Kidney (tissue), 14 donors: ENCODE results near the gene MARCHF9. TPM values are rescaled to one million over a fixed set of nuclear protein-coding genes. Genes with fewer than 3 reads are reported as not detected.
"Not testable (repeated sequence)": the region's sequence is repeated elsewhere in the genome, so short reads cannot be mapped to it uniquely, and the experiment has no call there.

Experiments
- DNase-seq, 5 donors: peaks; one replicate each; pipeline ENCODE4 v3.0.0-alpha.2; 2013 to 2020
- FAIRE-seq: peaks from 2 replicates; lab custom pipeline; 2012; peaks lifted over from hg19 to GRCh38; lab: Jason Lieb, UNC
- H3K27ac ChIP-seq, 2 donors: one replicate each; pipeline ENCODE4 v1.7.0; 2013; ENCODE audit warnings: low read depth in 2 of 2, low read length in 2 of 2, inconsistent platforms in 1 of 2
- H3K27me3 ChIP-seq: one replicate; pipeline ENCODE4 v1.7.1; 2013; ENCODE audit warnings: low read length, inconsistent platforms; ENCODE audit not compliant: control insufficient read depth, insufficient read depth
- H3K36me3 ChIP-seq, 3 donors: one replicate each; pipeline versions ENCODE4 v1.7.0 to v1.7.1; 2013; ENCODE audit warnings: low read length in 3 of 3, control low read depth in 1 of 3, inconsistent platforms in 1 of 3; ENCODE audit not compliant: insufficient read depth in 3 of 3, control insufficient read depth in 2 of 3
- H3K4me1 ChIP-seq, 3 donors: one replicate each; pipeline versions ENCODE4 v1.7.0 to v1.7.1; 2013; ENCODE audit warnings: low read length in 3 of 3, inconsistent platforms in 1 of 3, low read depth in 1 of 3; ENCODE audit not compliant: control insufficient read depth in 2 of 3, insufficient read depth in 2 of 3
- H3K4me3 ChIP-seq, 3 donors: one replicate each; pipeline versions ENCODE4 v1.7.0 to v1.8.1; 2013; ENCODE audit warnings: low read length in 3 of 3, control low read depth in 1 of 3, inconsistent platforms in 1 of 3
- H3K9ac ChIP-seq, 3 donors: one replicate each; pipeline versions ENCODE4 v1.7.0 to v1.7.1; 2013; ENCODE audit warnings: low read length in 3 of 3, control low read depth in 1 of 3, inconsistent platforms in 1 of 3
- H3K9me3 ChIP-seq, 3 donors: one replicate each; pipeline versions ENCODE4 v1.7.0 to v1.7.1; 2013; ENCODE audit warnings: low read length in 3 of 3, control low read depth in 1 of 3, inconsistent platforms in 1 of 3; ENCODE audit not compliant: control insufficient read depth in 2 of 3, insufficient read depth in 1 of 3
- intact Hi-C: fragments of 100-400 bp; cut with DNase I; formaldehyde crosslinking; loops from one replicate; pipeline ENCODE4 v1.11.1; 2022
- polyA plus RNA-seq: library from polyadenylated mRNA; stranded (reverse); fragments of 350-450 nt; fragmentation: Illumina TruSeq; extraction: RNeasy Lipid Tissue Mini Kit (QIAGEN cat#74804); gene quantifications from one replicate; pipeline ENCODE4 v1.2.3, GENCODE V29; 2014; ENCODE audit warnings: low read depth, low replicate concordance; ENCODE audit not compliant: insufficient read depth
- total RNA-seq: library from RNA; stranded (reverse); fragmentation: NEBNext Ultra II Directional; extraction: Animal tissue kit (Norgen Biotek cat#: 25700); gene quantifications from one replicate; pipeline ENCODE4 v1.2.1, GENCODE V29; 2021
- TF ChIP-seq, protein P1 (sequence below): IDR thresholded peaks from 3 replicates; pipeline ENCODE4 v1.5.1; 2012; ENCODE audit warnings: mild to moderate bottlenecking, moderate library complexity, borderline replicate concordance; ENCODE audit not compliant: insufficient read depth; ENCODE audit errors: extremely low read depth
- donor health status: control.
- donor health status: control.
- donor health status: control.
- donor health status: control.
- donor health status: control.
- donor health status: DM: yes; HTN: yes; CAD: no.
- donor health status: Normal renal cell carcinoma (clear cell type).

The MARCHF9 gene
- total and polyA plus RNA-seq, 2 donors from 2014 or later: 22.9 to 38.4 TPM

DNA sequence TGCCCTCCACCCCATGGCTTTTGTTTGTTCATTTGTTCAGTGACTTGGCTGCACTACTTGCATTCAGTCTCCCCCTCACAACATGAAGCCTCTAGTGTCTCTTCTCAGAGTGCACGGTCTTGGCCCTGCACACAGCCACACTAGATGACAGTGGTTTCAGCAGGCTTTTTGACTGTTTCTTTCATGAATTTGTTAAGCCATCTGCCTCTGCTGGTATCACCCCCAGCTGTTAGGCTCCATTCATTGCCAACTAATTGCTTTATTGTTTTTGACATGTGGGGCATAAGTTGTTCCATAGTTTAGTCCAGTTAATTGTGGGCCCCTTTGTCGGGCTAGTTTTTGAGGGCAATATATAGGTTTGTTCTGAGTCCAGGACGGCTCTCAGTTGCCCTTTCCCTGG, 42.2 kb upstream of the MARCHF9 start:
- H3K4me3 ChIP-seq: no peak overlapping the region
- no peak overlapping the region for H3K9ac ChIP-seq
- FAIRE-seq (no peak), DNase-seq (no peak)
- no peaks in the 10 kb centered on the region for H3K27me3 ChIP-seq
- H3K9me3 ChIP-seq: no peaks in the 10 kb centered on the region
- TF ChIP-seq, protein P1, sequence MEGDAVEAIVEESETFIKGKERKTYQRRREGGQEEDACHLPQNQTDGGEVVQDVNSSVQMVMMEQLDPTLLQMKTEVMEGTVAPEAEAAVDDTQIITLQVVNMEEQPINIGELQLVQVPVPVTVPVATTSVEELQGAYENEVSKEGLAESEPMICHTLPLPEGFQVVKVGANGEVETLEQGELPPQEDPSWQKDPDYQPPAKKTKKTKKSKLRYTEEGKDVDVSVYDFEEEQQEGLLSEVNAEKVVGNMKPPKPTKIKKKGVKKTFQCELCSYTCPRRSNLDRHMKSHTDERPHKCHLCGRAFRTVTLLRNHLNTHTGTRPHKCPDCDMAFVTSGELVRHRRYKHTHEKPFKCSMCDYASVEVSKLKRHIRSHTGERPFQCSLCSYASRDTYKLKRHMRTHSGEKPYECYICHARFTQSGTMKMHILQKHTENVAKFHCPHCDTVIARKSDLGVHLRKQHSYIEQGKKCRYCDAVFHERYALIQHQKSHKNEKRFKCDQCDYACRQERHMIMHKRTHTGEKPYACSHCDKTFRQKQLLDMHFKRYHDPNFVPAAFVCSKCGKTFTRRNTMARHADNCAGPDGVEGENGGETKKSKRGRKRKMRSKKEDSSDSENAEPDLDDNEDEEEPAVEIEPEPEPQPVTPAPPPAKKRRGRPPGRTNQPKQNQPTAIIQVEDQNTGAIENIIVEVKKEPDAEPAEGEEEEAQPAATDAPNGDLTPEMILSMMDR: no peak
- no peaks in the 10 kb centered on the region for H3K4me1 ChIP-seq
- H3K36me3 ChIP-seq: peaks cover 2 to 23% (median 9%) of the 10 kb centered on the region in 3 donors
- intact Hi-C loops: no loop called here
- H3K27ac ChIP-seq: no peak overlapping the region

DNA sequence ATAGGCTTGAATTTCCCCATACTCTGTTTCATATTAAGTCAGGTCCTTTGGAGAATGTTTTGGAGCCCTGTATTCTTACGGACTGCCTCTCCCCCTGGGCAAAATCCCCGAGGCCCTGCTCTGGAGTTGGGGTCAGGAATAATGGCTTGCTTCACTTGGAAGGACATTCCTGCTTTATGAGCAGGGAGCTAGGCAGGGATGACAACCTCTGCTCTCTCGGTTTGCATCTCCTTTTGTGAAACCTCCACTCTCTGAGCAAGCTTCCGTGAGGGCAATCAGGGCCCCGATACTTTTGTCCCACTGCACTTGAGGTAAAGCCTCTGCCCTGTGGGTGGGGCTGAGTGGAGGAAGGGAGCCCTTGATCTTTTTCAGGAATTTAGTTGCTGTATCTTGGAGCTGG, 41.7 kb upstream of the MARCHF9 start:
- no peaks in the 10 kb centered on the region for H3K4me1 ChIP-seq
- H3K9me3 ChIP-seq: no peaks in the 10 kb centered on the region
- no peaks in the 10 kb centered on the region for H3K27me3 ChIP-seq
- intact Hi-C loops: no loop called here
- peaks cover 2 to 28% (median 13%) of the 10 kb centered on the region in 3 donors for H3K36me3 ChIP-seq
- FAIRE-seq (no peak), DNase-seq (no peak)
- TF ChIP-seq, protein P1: no peak
- no peak overlapping the region for H3K4me3 ChIP-seq
- no peak overlapping the region for H3K9ac ChIP-seq
- H3K27ac ChIP-seq: no peak overlapping the region

DNA sequence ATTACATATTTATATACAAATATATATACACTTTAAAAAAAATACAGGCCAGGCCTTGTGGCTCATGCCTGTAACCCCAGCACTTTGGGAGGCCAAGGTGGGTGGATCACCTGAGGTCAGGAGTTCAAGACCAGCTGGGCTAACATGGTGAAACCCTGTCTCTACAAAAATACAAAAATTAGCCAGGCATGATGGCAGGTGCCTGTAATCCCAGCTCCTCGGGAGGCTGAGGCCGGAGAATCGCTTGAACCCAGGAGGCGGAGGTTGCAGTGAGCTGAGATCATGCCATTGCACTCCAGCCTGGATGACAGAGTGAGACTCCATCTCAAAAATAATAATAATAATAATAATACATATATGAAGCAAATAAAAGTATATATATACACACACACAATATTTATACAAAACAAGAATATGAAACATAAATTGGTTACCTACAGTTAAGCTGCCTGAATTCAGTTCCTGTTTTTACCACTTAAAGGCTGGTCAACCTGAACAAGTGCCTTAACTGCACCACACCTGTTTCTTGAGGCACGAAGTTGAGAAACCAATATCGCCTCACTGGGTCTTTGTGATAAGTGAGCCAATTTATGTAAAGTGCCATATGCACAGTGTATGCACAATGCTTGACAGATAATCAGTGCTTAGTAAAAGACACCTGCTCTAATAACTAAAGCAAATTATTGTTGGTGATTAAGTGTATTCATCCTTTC, 39.7 kb upstream of the MARCHF9 start:
- H3K27me3 ChIP-seq, H3K9me3 ChIP-seq, H3K4me1 ChIP-seq, H3K4me3 ChIP-seq, DNase-seq, H3K27ac ChIP-seq, H3K9ac ChIP-seq, FAIRE-seq, intact Hi-C loops: not testable (repeated sequence)
- H3K36me3 ChIP-seq: peaks cover 2 to 47% (median 22%) of the 10 kb centered on the region in 3 donors

DNA sequence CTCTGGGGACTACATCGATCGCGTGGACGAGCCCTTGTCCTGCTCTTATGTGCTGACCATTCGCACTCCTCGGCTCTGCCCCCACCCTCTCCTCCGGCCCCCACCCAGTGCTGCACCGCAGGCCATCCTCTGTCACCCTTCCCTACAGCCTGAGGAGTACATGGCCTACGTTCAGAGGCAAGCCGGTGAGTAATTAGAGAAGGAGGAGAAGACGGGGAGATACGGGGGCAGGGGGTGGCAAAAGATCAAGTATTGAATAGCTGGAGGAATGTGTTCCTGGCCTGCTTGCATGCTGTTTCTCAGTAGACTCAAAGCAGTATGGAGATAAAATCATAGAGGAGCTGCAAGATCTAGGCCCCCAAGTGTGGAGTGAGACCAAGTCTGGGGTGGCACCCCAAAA, 39.1 kb upstream of the MARCHF9 start:
- intact Hi-C loops: no loop called here
- Histone ChIP-seq H3K9ac (no peak overlapping the region), H3K4me3 (no peak overlapping the region), H3K4me1 (no peaks in the 10 kb centered on the region), H3K27me3 (no peaks in the 10 kb centered on the region), H3K9me3 (no peaks in the 10 kb centered on the region), H3K36me3 (peaks cover 2 to 47% (median 23%) of the 10 kb centered on the region in 3 donors), H3K27ac (no peak overlapping the region)
- no peak for FAIRE-seq
- no peak for DNase-seq
- TF ChIP-seq, protein P1: no peak
